ENCODE measurements around the gene ELOVL5. TPM values are rescaled to one million over a fixed set of nuclear protein-coding genes. Genes with fewer than 3 reads are reported as not detected.
"Not testable (repeated sequence)": the region's sequence is repeated elsewhere in the genome, so short reads cannot be mapped to it uniquely, and the experiment has no call there.

Gene ELOVL5
- total and polyA plus RNA-seq, 4 experiments from 2014 or later = 108 to 125 (median 109) TPM

GRCh38 chr6:53317299-53317698, 31.5 kb downstream of the ELOVL5 start:
- intact Hi-C loops (cut with micrococcal nuclease) = loop anchor here (2.0 kb wide), 1 partner anchor 14 kb away; no protein-coding TSS in a partner anchor
- Mint-ChIP-seq H3K4me1 (peaks cover 59 to 87% (median 73%) of the 10 kb centered on the region in 4 donors), H3K27ac (peak overlapping the region in 2 of 7 donors; percentile 42 to 55), H3K4me3 (peak overlapping the region in 1 of 8 donors; percentile 32)
- H3K36me3 Mint-ChIP-seq; DNase-seq; POLR2A ChIA-PET (ENCODE audit: partially characterized antibody); H3K27me3 Mint-ChIP-seq; H3K36me3 ChIP-seq (ENCODE audit: insufficient read depth, low read length); H3K27me3 ChIP-seq (ENCODE audit: insufficient read depth, low read length); H3K9me3 Mint-ChIP-seq; H3K27ac ChIP-seq (ENCODE audit: low read depth, low read length); H3K9me3 ChIP-seq (ENCODE audit: control insufficient read depth in 1 of 2, low read length in 2 of 2); H3K4me3 ChIP-seq (ENCODE audit: low read length in 2 of 2): not testable (repeated sequence)
- peaks cover 76% of the 10 kb centered on the region for H3K4me1 ChIP-seq (ENCODE audit: insufficient read depth, low read length)
- CTCF ChIA-PET (ENCODE audit: partially characterized antibody) = interaction anchor here (1.1 to 1.5 kb wide), 2 partner anchors 21 to 93 kb away, joined by 3 to 4 read pairs; no protein-coding TSS in a partner anchor

- ChIA-PET CTCF (ENCODE audit: partially characterized antibody) (interaction anchor here (0.8 to 1.5 kb wide), 3 partner anchors 13 to 94 kb away, joined by 3 to 4 read pairs (median 3); no protein-coding TSS in a partner anchor), POLR2A (ENCODE audit: partially characterized antibody) (interaction anchor here (0.9 to 2.4 kb wide), 4 partner anchors 13 to 32 kb away, joined by 3 to 13 read pairs (median 4); partner anchors contain the start of gene ELOVL5)
- H3K27ac ChIP-seq (ENCODE audit: low read depth, low read length) = no peak overlapping the region
- H3K36me3 Mint-ChIP-seq = peaks cover 4 to 5% of the 10 kb centered on the region in 2 donors
- no peaks in the 10 kb centered on the region for H3K36me3 ChIP-seq (ENCODE audit: insufficient read depth, low read length)
- DNase-seq = no peak
- peak overlapping the region in 7 of 8 donors; percentile 8 to 66 (median 32) for H3K4me3 Mint-ChIP-seq
- H3K27me3 ChIP-seq (ENCODE audit: insufficient read depth, low read length) = no peaks in the 10 kb centered on the region
- H3K27me3 Mint-ChIP-seq = no peaks in the 10 kb centered on the region
- no peaks in the 10 kb centered on the region for H3K9me3 ChIP-seq (ENCODE audit: control insufficient read depth in 1 of 2, low read length in 2 of 2)
- H3K9me3 Mint-ChIP-seq = no peaks in the 10 kb centered on the region
- H3K27ac Mint-ChIP-seq = peak overlapping the region; percentile 31 to 82 (median 70)
- intact Hi-C loops (cut with micrococcal nuclease) = loop anchor here (2.0 kb wide), 1 partner anchor 13 kb away; no protein-coding TSS in a partner anchor
- H3K4me1 Mint-ChIP-seq = peaks cover 60 to 87% (median 75%) of the 10 kb centered on the region in 4 donors
- peaks cover 76% of the 10 kb centered on the region for H3K4me1 ChIP-seq (ENCODE audit: insufficient read depth, low read length)
- no peak overlapping the region for H3K4me3 ChIP-seq (ENCODE audit: low read length in 2 of 2)
These were observed 32.6 kb downstream of the ELOVL5 start for GRCh38 chr6:53316142-53316541.

GRCh38 chr6:53315086-53315724, 33.5 kb downstream of the ELOVL5 start:
- Mint-ChIP-seq H3K4me3 (peak overlapping the region in 6 of 8 donors; percentile 4 to 66 (median 32)), H3K4me1 (peaks cover 66 to 87% (median 77%) of the 10 kb centered on the region in 4 donors), H3K27me3 (no peaks in the 10 kb centered on the region), H3K9me3 (no peaks in the 10 kb centered on the region), H3K27ac (peak overlapping the region; percentile 5 to 78 (median 64)), H3K36me3 (peaks cover 4 to 5% of the 10 kb centered on the region in 2 donors)
- no peaks in the 10 kb centered on the region for H3K9me3 ChIP-seq (ENCODE audit: control insufficient read depth in 1 of 2, low read length in 2 of 2)
- no peak for DNase-seq
- CTCF ChIA-PET (ENCODE audit: partially characterized antibody) = interaction anchor here (0.7 to 1.5 kb wide), 3 partner anchors 8 to 15 kb away, joined by 3 to 10 read pairs (median 3); no protein-coding TSS in a partner anchor
- no peaks in the 10 kb centered on the region for H3K27me3 ChIP-seq (ENCODE audit: insufficient read depth, low read length)
- POLR2A ChIA-PET (ENCODE audit: partially characterized antibody) = interaction anchor here (0.9 to 2.4 kb wide), 4 partner anchors 12 to 33 kb away, joined by 3 to 13 read pairs (median 4); partner anchors contain the start of gene ELOVL5
- H3K4me3 ChIP-seq (ENCODE audit: low read length in 2 of 2) = no peak overlapping the region
- peaks cover 80% of the 10 kb centered on the region for H3K4me1 ChIP-seq (ENCODE audit: insufficient read depth, low read length)
- intact Hi-C loops (cut with micrococcal nuclease) = loop anchor here (2.0 kb wide), 1 partner anchor 20 kb away; no protein-coding TSS in a partner anchor
- no peaks in the 10 kb centered on the region for H3K36me3 ChIP-seq (ENCODE audit: insufficient read depth, low read length)
- H3K27ac ChIP-seq (ENCODE audit: low read depth, low read length) = peak overlapping the region; percentile 7

- Histone ChIP-seq H3K9me3 (ENCODE audit: control insufficient read depth in 1 of 2, low read length in 2 of 2) (no peaks in the 10 kb centered on the region), H3K4me1 (ENCODE audit: insufficient read depth, low read length) (peaks cover 88% of the 10 kb centered on the region), H3K36me3 (ENCODE audit: insufficient read depth, low read length) (no peaks in the 10 kb centered on the region), H3K4me3 (ENCODE audit: low read length in 2 of 2) (no peak overlapping the region), H3K27ac (ENCODE audit: low read depth, low read length) (no peak overlapping the region), H3K27me3 (ENCODE audit: insufficient read depth, low read length) (no peaks in the 10 kb centered on the region)
- DNase-seq = no peak
- peak overlapping the region in 5 of 8 donors; percentile 30 to 62 (median 48) for H3K4me3 Mint-ChIP-seq
- H3K4me1 Mint-ChIP-seq = peaks cover 75 to 92% (median 84%) of the 10 kb centered on the region in 4 donors
- no peaks in the 10 kb centered on the region for H3K9me3 Mint-ChIP-seq
- POLR2A ChIA-PET (ENCODE audit: partially characterized antibody) = interaction anchor here (1.0 to 2.7 kb wide), 4 partner anchors 10 to 34 kb away, joined by 4 to 13 read pairs (median 8); partner anchors contain the start of gene ELOVL5
- peaks cover 0 to 1% of the 10 kb centered on the region in 2 donors for H3K36me3 Mint-ChIP-seq
- intact Hi-C loops (cut with micrococcal nuclease) = loop anchor here (2.0 kb wide), 1 partner anchor 19 kb away; no protein-coding TSS in a partner anchor
- no peaks in the 10 kb centered on the region for H3K27me3 Mint-ChIP-seq
- H3K27ac Mint-ChIP-seq = peak overlapping the region; percentile 9 to 83 (median 79)
- CTCF ChIA-PET (ENCODE audit: partially characterized antibody) = interaction anchor here (1.2 to 1.5 kb wide), 2 partner anchors 12 to 16 kb away, joined by 3 to 10 read pairs; no protein-coding TSS in a partner anchor
These were observed 34.9 kb downstream of the ELOVL5 start for GRCh38 chr6:53313784-53314400.

- peak overlapping the region; percentile 25 for H3K27ac ChIP-seq (ENCODE audit: low read depth, low read length)
- H3K27me3 ChIP-seq (ENCODE audit: insufficient read depth, low read length) = no peaks in the 10 kb centered on the region
- ChIA-PET POLR2A (ENCODE audit: partially characterized antibody) (interaction anchor here (0.9 to 4.1 kb wide), 10 partner anchors 10 to 50 kb away, joined by 3 to 20 read pairs (median 4); no protein-coding TSS in a partner anchor), CTCF (ENCODE audit: partially characterized antibody) (interaction anchor here (0.8 to 1.6 kb wide), 5 partner anchors 10 to 142 kb away, joined by 3 to 6 read pairs (median 4); no protein-coding TSS in a partner anchor)
- Mint-ChIP-seq H3K36me3 (peaks cover 0 to 2% of the 10 kb centered on the region in 2 donors), H3K4me1 (peaks cover 85 to 99% (median 92%) of the 10 kb centered on the region in 4 donors), H3K27me3 (no peaks in the 10 kb centered on the region), H3K27ac (peak overlapping the region; percentile 24 to 83 (median 76)), H3K4me3 (peak overlapping the region in 7 of 8 donors; percentile 62 to 83 (median 67)), H3K9me3 (no peaks in the 10 kb centered on the region)
- intact Hi-C loops (cut with micrococcal nuclease) = no loop called here
- DNase-seq = peak in 2 of 5 donors; percentile 29 to 38
- no peak overlapping the region for H3K4me3 ChIP-seq (ENCODE audit: low read length in 2 of 2)
- no peaks in the 10 kb centered on the region for H3K36me3 ChIP-seq (ENCODE audit: insufficient read depth, low read length)
- H3K9me3 ChIP-seq (ENCODE audit: control insufficient read depth in 1 of 2, low read length in 2 of 2) = no peaks in the 10 kb centered on the region
- H3K4me1 ChIP-seq (ENCODE audit: insufficient read depth, low read length) = peaks cover 99% of the 10 kb centered on the region
These were observed 36.4 kb downstream of the ELOVL5 start for GRCh38 chr6:53312355-53312754.

- Histone ChIP-seq H3K36me3 (ENCODE audit: insufficient read depth, low read length) (no peaks in the 10 kb centered on the region), H3K27me3 (ENCODE audit: insufficient read depth, low read length) (no peaks in the 10 kb centered on the region), H3K4me1 (ENCODE audit: insufficient read depth, low read length) (peaks cover 100% of the 10 kb centered on the region), H3K9me3 (ENCODE audit: control insufficient read depth in 1 of 2, low read length in 2 of 2) (no peaks in the 10 kb centered on the region), H3K4me3 (ENCODE audit: low read length in 2 of 2) (no peak overlapping the region), H3K27ac (ENCODE audit: low read depth, low read length) (peak overlapping the region; percentile 51)
- no peaks in the 10 kb centered on the region for H3K9me3 Mint-ChIP-seq
- no peak for DNase-seq
- intact Hi-C loops (cut with micrococcal nuclease) = no loop called here
- peaks cover 0 to 1% of the 10 kb centered on the region in 2 donors for H3K36me3 Mint-ChIP-seq
- peak overlapping the region in 6 of 8 donors; percentile 52 to 83 (median 68) for H3K4me3 Mint-ChIP-seq
- H3K27me3 Mint-ChIP-seq = no peaks in the 10 kb centered on the region
- POLR2A ChIA-PET (ENCODE audit: partially characterized antibody) = interaction anchor here (1.0 to 4.4 kb wide), 10 partner anchors 10 to 51 kb away, joined by 3 to 43 read pairs (median 10); partner anchors contain the start of gene ELOVL5
- H3K4me1 Mint-ChIP-seq = peaks cover 86 to 99% (median 93%) of the 10 kb centered on the region in 4 donors
- CTCF ChIA-PET (ENCODE audit: partially characterized antibody) = interaction anchor here (0.8 to 1.6 kb wide), 5 partner anchors 11 to 141 kb away, joined by 3 to 6 read pairs (median 4); no protein-coding TSS in a partner anchor
- peak overlapping the region; percentile 79 to 93 (median 85) for H3K27ac Mint-ChIP-seq
These were observed 37.2 kb downstream of the ELOVL5 start for GRCh38 chr6:53311586-53311935.
